OCI-LY7 (cell line): ENCODE results near the gene RFX3. TPM values are rescaled to one million over a fixed set of nuclear protein-coding genes. Genes with fewer than 3 reads are reported as not detected.

ENCODE experiments used
- BruUV-seq: library from RNA; stranded (reverse); fragments of 400-500 nt; replicated peaks from 2 replicates; lab custom pipeline; 2021; lab: Mats Ljungman, UMichigan
- CTCF ChIA-PET: fragments of 300-600 bp; sonication (Branson Sonifier 250); formaldehyde crosslinking; loops from one replicate; lab custom pipeline; 2022; ENCODE audit warnings: antibody characterized with exemption; ENCODE audit not compliant: unreplicated experiment; lab: Charles Lee
- POLR2A ChIA-PET: fragments of 300-600 bp; sonication (Branson Sonifier 250); formaldehyde crosslinking; loops from one replicate; lab custom pipeline; 2022; ENCODE audit warnings: antibody characterized with exemption; lab: Charles Lee
- DNase-seq: peaks from one replicate; pipeline ENCODE4 v3.0.0-alpha.2; 2015; ENCODE audit warnings: low spot score
- H2AFZ ChIP-seq: fragments of 200-600 bp; sonication (generic), shearing (Covaris generic); 2 replicates; pipeline ENCODE4 v1.6.1; 2014; ENCODE audit warnings: mild to moderate bottlenecking, antibody characterized with exemption, low read length, moderate library complexity
- H3K27ac ChIP-seq: fragments of 200-600 bp; sonication (generic); 2 replicates; pipeline ENCODE4 v1.5.1; 2014; ENCODE audit warnings: mixed run types, low read depth, mild to moderate bottlenecking, moderate library complexity, low read length, inconsistent platforms; ENCODE audit not compliant: poor library complexity, severe bottlenecking
- H3K36me3 ChIP-seq: fragments of 200-600 bp; sonication (generic); 2 replicates; pipeline ENCODE4 v1.6.1; 2014; ENCODE audit warnings: mild to moderate bottlenecking, antibody characterized with exemption, low read length, moderate library complexity, mixed read lengths; ENCODE audit not compliant: insufficient read depth
- H3K4me1 ChIP-seq: fragments of 200-600 bp; sonication (generic); 2 replicates; pipeline ENCODE4 v1.5.1; 2014; ENCODE audit warnings: mild to moderate bottlenecking, low read length; ENCODE audit not compliant: insufficient read depth, poor library complexity, severe bottlenecking
- H3K4me2 ChIP-seq: fragments of 200-600 bp; sonication (generic); 2 replicates; pipeline ENCODE4 v1.6.1; 2014; ENCODE audit warnings: mild to moderate bottlenecking, low read length
- H3K4me3 ChIP-seq: fragments of 200-600 bp; sonication (generic); 2 replicates; pipeline ENCODE4 v1.5.1; 2014; ENCODE audit warnings: mild to moderate bottlenecking, low read depth, low read length; ENCODE audit not compliant: poor library complexity, severe bottlenecking
- H3K79me2 ChIP-seq: fragments of 200-600 bp; sonication (generic); 2 replicates; pipeline ENCODE4 v1.6.1; 2016; ENCODE audit warnings: low read depth, mild to moderate bottlenecking, low read length, moderate library complexity, mixed read lengths; ENCODE audit not compliant: insufficient read depth
- H3K9me2 ChIP-seq: fragments of 200-600 bp; sonication (generic); 2 replicates; pipeline ENCODE4 v1.6.1; 2016; ENCODE audit warnings: mild to moderate bottlenecking, low read length, mixed read lengths; ENCODE audit not compliant: insufficient read depth
- H3K9me3 ChIP-seq: fragments of 200-600 bp; sonication (generic); 2 replicates; pipeline ENCODE4 v1.6.1; 2014; ENCODE audit warnings: mild to moderate bottlenecking, mixed run types, low read length, mixed read lengths
- H4K20me1 ChIP-seq: fragments of 200-600 bp; sonication (generic); 2 replicates; pipeline ENCODE4 v1.6.1; 2014; ENCODE audit warnings: mild to moderate bottlenecking, antibody characterized with exemption, low read length, moderate library complexity, mixed read lengths; ENCODE audit not compliant: insufficient read depth
- EZH2phosphoT487 ChIP-seq: fragments of 200-600 bp; sonication (generic); IDR thresholded peaks from 2 replicates; pipeline ENCODE4 v1.6.1; 2018; ENCODE audit warnings: low read depth, borderline replicate concordance, mild to moderate bottlenecking, mixed run types, antibody characterized with exemption, low read length, moderate library complexity, mixed read lengths
- intact Hi-C: fragments of 100-400 bp; cut with micrococcal nuclease; formaldehyde crosslinking; loops from one replicate; pipeline ENCODE4 v1.10.0; 2022; ENCODE audit not compliant: unreplicated experiment
- total RNA-seq, 2 experiments: library from RNA; depleted of rRNA in 1 of 2; stranded (reverse); fragments of >200 nt in 1 of 2; shearing (Covaris generic) in 1 of 2; gene quantifications; 2 replicates each; pipeline ENCODE4 v1.2.3, GENCODE V29; 2014 to 2022
- TF ChIP-seq, protein P1 (sequence below): fragments of 200-600 bp; sonication (generic); conservative IDR thresholded peaks from 2 replicates; pipeline ENCODE4 v1.5.1; 2014; ENCODE audit warnings: mild to moderate bottlenecking, antibody characterized with exemption, low read length, moderate library complexity, mixed read lengths

RFX3 gene
- total RNA-seq, 2 experiments from 2014 or later = 6.9 to 18.1 TPM

DNA sequence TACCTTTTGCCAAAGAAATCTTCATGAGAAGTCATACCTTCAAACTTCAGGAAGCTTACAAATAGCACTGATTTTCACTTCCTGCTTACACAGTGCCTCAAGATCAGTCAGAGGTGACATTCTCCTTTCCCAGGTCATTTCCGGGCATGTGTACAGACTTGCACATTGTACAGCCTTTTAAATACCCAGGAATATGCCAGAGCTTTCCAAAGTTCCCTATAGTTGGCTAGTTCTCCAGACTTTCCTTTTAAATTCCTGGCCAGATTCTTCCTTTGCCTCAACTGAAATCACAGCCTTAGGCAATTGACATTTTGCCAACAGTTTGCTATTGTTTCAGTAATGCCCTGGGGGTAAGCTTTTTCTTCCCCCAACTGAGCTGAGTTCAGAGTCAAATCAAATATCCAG lies 47.2 kb downstream of the RFX3 start:
- no peaks in the 10 kb centered on the region for H3K9me2 ChIP-seq
- peaks cover 62% of the 10 kb centered on the region for H3K4me1 ChIP-seq
- ChIA-PET CTCF (interaction anchor here (1.4 to 1.7 kb wide), 2 partner anchors 11 to 17 kb away, joined by 3 to 5 read pairs; no protein-coding TSS in a partner anchor), POLR2A (interaction anchor here (0.5 to 4.6 kb wide), 9 partner anchors 10 to 49 kb away, joined by 3 to 52 read pairs (median 5); partner anchors contain the start of gene RFX3)
- intact Hi-C loops = loop anchor here (1.0 to 2.0 kb wide), 2 partner anchors 28 to 48 kb away; partner anchors contain the start of gene RFX3
- no TSS peak for BruUV-seq
- H2AFZ ChIP-seq = peak overlapping the region; percentile 53
- H3K27ac ChIP-seq = peak overlapping the region; percentile 78
- TF ChIP-seq, protein P1, sequence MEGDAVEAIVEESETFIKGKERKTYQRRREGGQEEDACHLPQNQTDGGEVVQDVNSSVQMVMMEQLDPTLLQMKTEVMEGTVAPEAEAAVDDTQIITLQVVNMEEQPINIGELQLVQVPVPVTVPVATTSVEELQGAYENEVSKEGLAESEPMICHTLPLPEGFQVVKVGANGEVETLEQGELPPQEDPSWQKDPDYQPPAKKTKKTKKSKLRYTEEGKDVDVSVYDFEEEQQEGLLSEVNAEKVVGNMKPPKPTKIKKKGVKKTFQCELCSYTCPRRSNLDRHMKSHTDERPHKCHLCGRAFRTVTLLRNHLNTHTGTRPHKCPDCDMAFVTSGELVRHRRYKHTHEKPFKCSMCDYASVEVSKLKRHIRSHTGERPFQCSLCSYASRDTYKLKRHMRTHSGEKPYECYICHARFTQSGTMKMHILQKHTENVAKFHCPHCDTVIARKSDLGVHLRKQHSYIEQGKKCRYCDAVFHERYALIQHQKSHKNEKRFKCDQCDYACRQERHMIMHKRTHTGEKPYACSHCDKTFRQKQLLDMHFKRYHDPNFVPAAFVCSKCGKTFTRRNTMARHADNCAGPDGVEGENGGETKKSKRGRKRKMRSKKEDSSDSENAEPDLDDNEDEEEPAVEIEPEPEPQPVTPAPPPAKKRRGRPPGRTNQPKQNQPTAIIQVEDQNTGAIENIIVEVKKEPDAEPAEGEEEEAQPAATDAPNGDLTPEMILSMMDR = no peak
- TF ChIP-seq EZH2phosphoT487 = no peak
- H3K79me2 ChIP-seq = 0 out of 2 replicates have a peak, but pooled peaks cover 3% of the 10 kb centered on the region
- H3K9me3 ChIP-seq = peaks cover 11% of the 10 kb centered on the region; the same call in 1 of the 2 replicates
- H3K4me3 ChIP-seq = peak overlapping the region; percentile 42
- H3K36me3 ChIP-seq = peaks cover 37% of the 10 kb centered on the region
- no peaks in the 10 kb centered on the region for H4K20me1 ChIP-seq
- H3K4me2 ChIP-seq = peak overlapping the region; percentile 52
- DNase-seq = peak; percentile 80

DNA sequence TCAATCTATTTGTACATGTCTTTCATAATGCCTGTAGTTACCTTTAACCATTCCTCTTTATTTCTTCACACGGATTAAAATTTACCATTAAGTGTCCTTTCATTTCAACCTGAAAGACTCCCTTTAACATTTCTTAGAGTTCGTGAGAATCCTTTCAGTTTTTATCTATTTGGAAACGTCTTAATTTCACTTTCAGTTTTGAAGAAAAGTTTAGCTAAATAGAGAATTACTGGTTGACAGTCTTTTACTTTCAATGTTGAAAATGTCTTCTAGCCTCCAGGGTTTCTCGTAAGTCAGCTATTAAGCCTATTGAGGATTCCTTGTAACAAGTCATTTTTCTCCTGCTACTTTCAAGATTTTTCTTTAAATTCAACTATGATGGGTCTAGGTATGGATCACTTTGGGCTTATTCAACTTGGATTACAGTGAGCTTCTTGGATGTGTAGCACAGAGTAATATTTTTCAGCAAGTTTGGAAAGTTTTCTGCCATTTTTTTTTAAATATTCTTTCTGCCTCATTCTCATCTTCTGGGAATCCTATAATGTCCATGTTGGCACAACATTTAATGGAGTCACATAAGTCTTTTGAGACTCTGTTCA lies 48.5 kb downstream of the RFX3 start:
- 0 out of 2 replicates have a peak, but pooled peaks cover 3% of the 10 kb centered on the region for H3K79me2 ChIP-seq
- ChIA-PET POLR2A (interaction anchor here (0.6 to 4.6 kb wide), 14 partner anchors 9 to 1176 kb away, joined by 3 to 52 read pairs (median 3); partner anchors contain the start of gene RFX3), CTCF (interaction anchor here (0.5 to 1.7 kb wide), 2 partner anchors 10 to 1073 kb away, joined by 3 to 5 read pairs; no protein-coding TSS in a partner anchor)
- H4K20me1 ChIP-seq = no peaks in the 10 kb centered on the region
- peaks cover 26% of the 10 kb centered on the region for H3K36me3 ChIP-seq
- TF ChIP-seq EZH2phosphoT487 = no peak
- TF ChIP-seq, protein P1 = no peak
- peak overlapping the region; percentile 53; the same call in 1 of the 2 replicates for H2AFZ ChIP-seq
- no peak for DNase-seq
- H3K9me2 ChIP-seq = no peaks in the 10 kb centered on the region
- H3K9me3 ChIP-seq = peaks cover 11% of the 10 kb centered on the region; the same call in 1 of the 2 replicates
- peak overlapping the region; percentile 42 for H3K4me3 ChIP-seq
- peak overlapping the region; percentile 52 for H3K4me2 ChIP-seq
- H3K4me1 ChIP-seq = peaks cover 67% of the 10 kb centered on the region
- peak overlapping the region; percentile 78 for H3K27ac ChIP-seq
- intact Hi-C loops = no loop called here
- BruUV-seq = no TSS peak
